Measurements from ENCODE around the gene IDS.

The IDS gene

GRCh38 chrX:149433451-149433850, 71.7 kb downstream of the IDS start:
- Mint-ChIP-seq H3K4me1 (no peaks in the 10 kb centered on the region), H3K27me3 (no peaks in the 10 kb centered on the region), H3K36me3 (no peaks in the 10 kb centered on the region), H3K4me3 (no peak overlapping the region), H3K27ac (no peak overlapping the region), H3K9me3 (no peaks in the 10 kb centered on the region)
- ATAC-seq (ENCODE audit: low read depth) (no peak), DNase-seq (ENCODE audit: low spot score in 2 of 2) (no peak)

DNA sequence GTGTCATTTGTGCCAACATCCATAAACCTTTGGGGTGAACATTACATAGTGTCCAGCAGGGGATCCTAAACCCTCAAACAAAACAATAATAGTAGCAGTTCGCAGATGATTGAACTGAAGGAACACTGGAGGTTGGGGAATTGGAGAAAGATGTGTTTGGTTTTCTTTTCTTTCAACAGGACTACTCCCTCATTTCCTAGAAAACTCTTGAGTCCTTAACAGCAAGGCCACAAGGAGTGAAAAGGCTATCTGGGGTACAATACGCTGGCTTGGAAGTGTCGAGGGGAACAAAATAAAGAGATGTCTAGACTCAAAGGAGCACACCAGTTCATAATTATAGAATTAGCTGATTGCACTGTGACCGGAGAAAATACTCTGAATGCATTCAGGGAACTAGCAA, 72.1 kb downstream of the IDS start:
- no peak overlapping the region for H3K4me3 Mint-ChIP-seq
- H3K9me3 Mint-ChIP-seq: no peaks in the 10 kb centered on the region
- H3K36me3 Mint-ChIP-seq: no peaks in the 10 kb centered on the region

More for the DNA sequence above, 72.1 kb downstream of the IDS start:
- Mint-ChIP-seq H3K27me3 (no peaks in the 10 kb centered on the region), H3K27ac (no peak overlapping the region), H3K4me1 (no peaks in the 10 kb centered on the region)
- ATAC-seq (ENCODE audit: low read depth) (no peak), DNase-seq (ENCODE audit: low spot score in 2 of 2) (no peak)

Data from memory B cell (primary cell).